ENCODE results near the gene OPN1MW3.
"Not testable (repeated sequence)": the region's sequence is repeated elsewhere in the genome, so short reads cannot be mapped to it uniquely, and the experiment has no call there.

OPN1MW3 gene

GRCh38 chrX:154219456-154219855 lies 37.9 kb upstream of the OPN1MW3 start, which contains the start of gene OPN1MW2:
Gene OPN1MW2 (plus strand): TSS chrX:154219756. CDS start chrX:154219816, 60 bp downstream.
- H3K36me3 ChIP-seq (ENCODE audit: control insufficient read depth in 1 of 2, insufficient read depth in 2 of 2, low read depth in 1 of 2, low read length in 2 of 2); H2BK15ac ChIP-seq (ENCODE audit: low read depth, poor library complexity, severe bottlenecking); H3K27ac ChIP-seq (ENCODE audit: low read length, poor library complexity, severe bottlenecking); H3K79me1 ChIP-seq (replicated peaks; ENCODE audit: low read length, poor library complexity, severe bottlenecking); H3K9ac ChIP-seq (ENCODE audit: low read length); H3K23ac ChIP-seq (ENCODE audit: low read length in 2 of 2); H2AFZ ChIP-seq (ENCODE audit: low read depth, low read length); H3K4me2 ChIP-seq (ENCODE audit: low read length, poor library complexity, severe bottlenecking); DNase-seq; H2AK5ac ChIP-seq (ENCODE audit: low read length, severe bottlenecking); H2BK12ac ChIP-seq (ENCODE audit: low read length in 2 of 2); H3K4me3 ChIP-seq (ENCODE audit: insufficient read depth in 1 of 2, low read depth in 1 of 2, low read length in 2 of 2); H4K91ac ChIP-seq (ENCODE audit: low read length); H3K9me3 ChIP-seq (ENCODE audit: control insufficient read depth, low read length); H4K8ac ChIP-seq (ENCODE audit: low read length); H3K18ac ChIP-seq (ENCODE audit: low read depth in 1 of 2, low read length in 2 of 2); H2BK120ac ChIP-seq (ENCODE audit: low read depth, low read length); H3K4ac ChIP-seq (ENCODE audit: low read depth in 1 of 2, low read length in 2 of 2); H3K14ac ChIP-seq (ENCODE audit: low read length in 2 of 2); H3K4me1 ChIP-seq (ENCODE audit: control insufficient read depth, insufficient read depth, low read depth, low read length); H2BK5ac ChIP-seq (ENCODE audit: low read depth, low read length, poor library complexity, severe bottlenecking); H3K27me3 ChIP-seq (ENCODE audit: control insufficient read depth in 1 of 2, insufficient read depth in 1 of 2, low read length in 2 of 2): not testable (repeated sequence)
- no CpG with 5 or more reads among the region's 16 CpGs for WGBS

GRCh38 chrX:154225292-154225691 lies 32.1 kb upstream of the OPN1MW3 start:
- not testable (repeated sequence) for H3K23ac ChIP-seq (ENCODE audit: low read length in 2 of 2); H2AFZ ChIP-seq (ENCODE audit: low read depth, low read length); DNase-seq; H3K4me2 ChIP-seq (ENCODE audit: low read length, poor library complexity, severe bottlenecking); H3K36me3 ChIP-seq (ENCODE audit: control insufficient read depth in 1 of 2, insufficient read depth in 2 of 2, low read depth in 1 of 2, low read length in 2 of 2); H3K9me3 ChIP-seq (ENCODE audit: control insufficient read depth, low read length); H2BK120ac ChIP-seq (ENCODE audit: low read depth, low read length); H4K91ac ChIP-seq (ENCODE audit: low read length); H3K27me3 ChIP-seq (ENCODE audit: control insufficient read depth in 1 of 2, insufficient read depth in 1 of 2, low read length in 2 of 2); H3K4ac ChIP-seq (ENCODE audit: low read depth in 1 of 2, low read length in 2 of 2); H3K9ac ChIP-seq (ENCODE audit: low read length); H3K4me3 ChIP-seq (ENCODE audit: insufficient read depth in 1 of 2, low read depth in 1 of 2, low read length in 2 of 2); H4K8ac ChIP-seq (ENCODE audit: low read length); H2BK5ac ChIP-seq (ENCODE audit: low read depth, low read length, poor library complexity, severe bottlenecking); H3K18ac ChIP-seq (ENCODE audit: low read depth in 1 of 2, low read length in 2 of 2); H2BK12ac ChIP-seq (ENCODE audit: low read length in 2 of 2); H3K4me1 ChIP-seq (ENCODE audit: control insufficient read depth, insufficient read depth, low read depth, low read length); H3K14ac ChIP-seq (ENCODE audit: low read length in 2 of 2); H3K27ac ChIP-seq (ENCODE audit: low read length, poor library complexity, severe bottlenecking); H3K79me1 ChIP-seq (replicated peaks; ENCODE audit: low read length, poor library complexity, severe bottlenecking); H2BK15ac ChIP-seq (ENCODE audit: low read depth, poor library complexity, severe bottlenecking); H2AK5ac ChIP-seq (ENCODE audit: low read length, severe bottlenecking)
- no CpG with 5 or more reads among the region's 6 CpGs for WGBS

GRCh38 chrX:154226706-154227105 lies 30.7 kb upstream of the OPN1MW3 start:
- WGBS: no CpG with 5 or more reads among the region's 9 CpGs
- not testable (repeated sequence) for H4K91ac ChIP-seq (ENCODE audit: low read length); H3K9me3 ChIP-seq (ENCODE audit: control insufficient read depth, low read length); H3K36me3 ChIP-seq (ENCODE audit: control insufficient read depth in 1 of 2, insufficient read depth in 2 of 2, low read depth in 1 of 2, low read length in 2 of 2); DNase-seq; H3K18ac ChIP-seq (ENCODE audit: low read depth in 1 of 2, low read length in 2 of 2); H3K4ac ChIP-seq (ENCODE audit: low read depth in 1 of 2, low read length in 2 of 2); H2AK5ac ChIP-seq (ENCODE audit: low read length, severe bottlenecking); H2AFZ ChIP-seq (ENCODE audit: low read depth, low read length); H3K23ac ChIP-seq (ENCODE audit: low read length in 2 of 2); H4K8ac ChIP-seq (ENCODE audit: low read length); H2BK12ac ChIP-seq (ENCODE audit: low read length in 2 of 2); H3K79me1 ChIP-seq (replicated peaks; ENCODE audit: low read length, poor library complexity, severe bottlenecking); H3K4me2 ChIP-seq (ENCODE audit: low read length, poor library complexity, severe bottlenecking); H2BK5ac ChIP-seq (ENCODE audit: low read depth, low read length, poor library complexity, severe bottlenecking); H3K27ac ChIP-seq (ENCODE audit: low read length, poor library complexity, severe bottlenecking); H2BK120ac ChIP-seq (ENCODE audit: low read depth, low read length); H2BK15ac ChIP-seq (ENCODE audit: low read depth, poor library complexity, severe bottlenecking); H3K4me3 ChIP-seq (ENCODE audit: insufficient read depth in 1 of 2, low read depth in 1 of 2, low read length in 2 of 2); H3K9ac ChIP-seq (ENCODE audit: low read length); H3K27me3 ChIP-seq (ENCODE audit: control insufficient read depth in 1 of 2, insufficient read depth in 1 of 2, low read length in 2 of 2); H3K14ac ChIP-seq (ENCODE audit: low read length in 2 of 2); H3K4me1 ChIP-seq (ENCODE audit: control insufficient read depth, insufficient read depth, low read depth, low read length)

GRCh38 chrX:154231443-154231842 lies 25.9 kb upstream of the OPN1MW3 start:
- H2BK5ac ChIP-seq (ENCODE audit: low read depth, low read length, poor library complexity, severe bottlenecking); DNase-seq; H2AFZ ChIP-seq (ENCODE audit: low read depth, low read length); H3K4me1 ChIP-seq (ENCODE audit: control insufficient read depth, insufficient read depth, low read depth, low read length); H3K9me3 ChIP-seq (ENCODE audit: control insufficient read depth, low read length); H3K4me2 ChIP-seq (ENCODE audit: low read length, poor library complexity, severe bottlenecking); H3K14ac ChIP-seq (ENCODE audit: low read length in 2 of 2); H3K9ac ChIP-seq (ENCODE audit: low read length); H2BK120ac ChIP-seq (ENCODE audit: low read depth, low read length); H3K23ac ChIP-seq (ENCODE audit: low read length in 2 of 2); H3K27me3 ChIP-seq (ENCODE audit: control insufficient read depth in 1 of 2, insufficient read depth in 1 of 2, low read length in 2 of 2); H4K91ac ChIP-seq (ENCODE audit: low read length); H2BK15ac ChIP-seq (ENCODE audit: low read depth, poor library complexity, severe bottlenecking); H3K27ac ChIP-seq (ENCODE audit: low read length, poor library complexity, severe bottlenecking); H2BK12ac ChIP-seq (ENCODE audit: low read length in 2 of 2); H2AK5ac ChIP-seq (ENCODE audit: low read length, severe bottlenecking); H3K18ac ChIP-seq (ENCODE audit: low read depth in 1 of 2, low read length in 2 of 2); H3K4me3 ChIP-seq (ENCODE audit: insufficient read depth in 1 of 2, low read depth in 1 of 2, low read length in 2 of 2); H3K36me3 ChIP-seq (ENCODE audit: control insufficient read depth in 1 of 2, insufficient read depth in 2 of 2, low read depth in 1 of 2, low read length in 2 of 2); H3K79me1 ChIP-seq (replicated peaks; ENCODE audit: low read length, poor library complexity, severe bottlenecking); H3K4ac ChIP-seq (ENCODE audit: low read depth in 1 of 2, low read length in 2 of 2); H4K8ac ChIP-seq (ENCODE audit: low read length): not testable (repeated sequence)
- no CpG with 5 or more reads among the region's 3 CpGs for WGBS

Data from mesenchymal stem cell (in vitro differentiated cells and primary cell).